GM10266 (cell line): ENCODE measurements around the gene SLC1A7.

Experiments
- DNase-seq: peaks from one replicate; pipeline ENCODE4 v3.0.0; 2012; ENCODE audit errors: extremely low spot score
- TF ChIP-seq, protein P1 (sequence below): IDR thresholded peaks from 2 replicates; pipeline ENCODE4 v1.5.1; 2012; ENCODE audit warnings: mild to moderate bottlenecking, low read depth; ENCODE audit not compliant: control insufficient read depth, insufficient read depth; ENCODE audit errors: missing control alignments

The SLC1A7 gene

DNA sequence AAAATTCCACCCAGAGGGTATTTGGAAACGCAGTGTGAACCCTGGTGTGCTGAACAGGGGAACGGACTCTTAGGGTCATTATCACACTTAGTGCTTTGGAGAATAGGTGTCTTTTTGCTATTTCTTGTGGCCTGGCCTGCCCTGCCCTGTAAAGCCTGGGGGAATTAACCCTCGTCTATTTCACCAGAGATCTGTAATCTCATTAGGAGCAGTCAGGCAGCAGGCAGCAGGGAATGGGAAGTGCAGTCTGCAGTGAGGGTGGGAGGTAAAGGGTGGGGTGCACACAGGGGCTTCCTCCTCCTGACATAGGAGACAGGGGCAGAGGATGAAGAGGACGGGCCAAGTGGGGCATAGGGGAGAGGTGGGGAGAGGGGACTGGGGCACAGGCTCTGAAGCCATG lies 1.1 kb upstream of the SLC1A7 start:
- DNase-seq, result no peak
- TF ChIP-seq, protein P1, sequence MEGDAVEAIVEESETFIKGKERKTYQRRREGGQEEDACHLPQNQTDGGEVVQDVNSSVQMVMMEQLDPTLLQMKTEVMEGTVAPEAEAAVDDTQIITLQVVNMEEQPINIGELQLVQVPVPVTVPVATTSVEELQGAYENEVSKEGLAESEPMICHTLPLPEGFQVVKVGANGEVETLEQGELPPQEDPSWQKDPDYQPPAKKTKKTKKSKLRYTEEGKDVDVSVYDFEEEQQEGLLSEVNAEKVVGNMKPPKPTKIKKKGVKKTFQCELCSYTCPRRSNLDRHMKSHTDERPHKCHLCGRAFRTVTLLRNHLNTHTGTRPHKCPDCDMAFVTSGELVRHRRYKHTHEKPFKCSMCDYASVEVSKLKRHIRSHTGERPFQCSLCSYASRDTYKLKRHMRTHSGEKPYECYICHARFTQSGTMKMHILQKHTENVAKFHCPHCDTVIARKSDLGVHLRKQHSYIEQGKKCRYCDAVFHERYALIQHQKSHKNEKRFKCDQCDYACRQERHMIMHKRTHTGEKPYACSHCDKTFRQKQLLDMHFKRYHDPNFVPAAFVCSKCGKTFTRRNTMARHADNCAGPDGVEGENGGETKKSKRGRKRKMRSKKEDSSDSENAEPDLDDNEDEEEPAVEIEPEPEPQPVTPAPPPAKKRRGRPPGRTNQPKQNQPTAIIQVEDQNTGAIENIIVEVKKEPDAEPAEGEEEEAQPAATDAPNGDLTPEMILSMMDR, result no peak

DNA sequence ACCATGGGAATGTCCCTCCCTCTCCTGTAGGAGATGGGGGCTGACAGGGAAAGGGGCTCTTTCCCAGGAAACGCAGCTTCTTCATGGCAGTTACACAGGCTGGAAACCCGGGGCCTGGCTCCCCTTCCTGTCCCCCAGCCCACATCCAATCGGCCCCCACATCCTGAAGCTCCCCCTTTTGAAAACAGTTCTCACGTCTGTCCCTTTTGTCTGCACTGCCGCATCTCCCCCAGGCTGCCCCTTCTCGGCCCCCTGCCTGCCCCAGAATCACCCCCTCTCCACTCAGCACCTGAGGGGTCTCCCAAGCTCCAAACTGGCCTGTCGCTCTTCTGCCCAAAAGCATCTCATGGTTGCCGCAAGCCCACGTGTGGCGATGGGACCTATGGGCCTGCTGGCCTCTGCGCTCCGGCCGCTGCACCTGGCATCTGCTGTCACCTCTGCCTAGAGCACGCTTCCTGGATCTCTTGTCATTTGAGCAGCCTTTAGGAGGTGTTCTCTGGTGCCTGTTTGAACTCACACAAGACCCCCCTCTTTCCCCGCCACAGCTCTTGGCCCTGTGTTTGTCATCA lies 867 bp downstream of the SLC1A7 start:
- DNase-seq, result no peak
- TF ChIP-seq, protein P1, result no peak

DNA sequence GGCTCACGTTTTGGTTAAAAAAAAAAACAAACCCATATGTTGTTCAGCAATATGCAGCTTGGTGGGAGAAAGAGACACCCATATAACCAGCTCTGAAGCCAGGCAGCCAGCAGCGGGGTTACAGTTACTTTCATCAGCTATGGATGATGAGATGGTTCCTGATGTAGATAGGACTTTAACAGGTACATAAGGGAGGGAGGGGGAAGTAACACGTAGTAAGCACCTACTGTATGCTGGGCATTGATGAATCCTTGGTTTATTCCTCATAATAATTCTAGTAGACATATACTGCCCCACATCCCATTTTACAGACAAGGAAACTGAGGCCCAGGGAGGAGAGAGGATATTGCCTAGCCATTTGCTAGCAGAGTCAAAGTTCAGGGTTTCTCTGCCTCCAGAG lies 2.0 kb downstream of the SLC1A7 start:
- DNase-seq, result no peak
- TF ChIP-seq, protein P1, result no peak

DNA sequence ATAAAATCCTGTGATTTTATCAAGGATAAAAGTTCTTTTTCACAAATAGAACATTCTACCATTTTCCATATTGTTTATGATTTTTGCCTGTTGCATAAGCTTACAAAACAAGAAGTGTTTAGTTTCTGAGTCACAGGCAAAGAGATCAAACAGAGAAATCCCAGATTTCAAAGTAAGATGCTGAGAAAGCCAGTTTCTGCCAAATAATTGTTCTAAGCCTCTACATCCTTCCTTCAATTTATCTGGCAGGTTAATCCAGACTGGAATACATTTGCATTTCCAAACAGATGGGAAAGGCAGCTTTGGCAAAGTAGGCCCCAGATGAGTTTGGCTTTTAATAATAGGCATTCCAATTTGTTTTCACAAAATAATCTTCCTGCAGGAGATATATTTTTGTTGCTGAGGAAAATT lies 2.5 kb downstream of the SLC1A7 start:
- DNase-seq, result no peak
- TF ChIP-seq, protein P1, result no peak

DNA sequence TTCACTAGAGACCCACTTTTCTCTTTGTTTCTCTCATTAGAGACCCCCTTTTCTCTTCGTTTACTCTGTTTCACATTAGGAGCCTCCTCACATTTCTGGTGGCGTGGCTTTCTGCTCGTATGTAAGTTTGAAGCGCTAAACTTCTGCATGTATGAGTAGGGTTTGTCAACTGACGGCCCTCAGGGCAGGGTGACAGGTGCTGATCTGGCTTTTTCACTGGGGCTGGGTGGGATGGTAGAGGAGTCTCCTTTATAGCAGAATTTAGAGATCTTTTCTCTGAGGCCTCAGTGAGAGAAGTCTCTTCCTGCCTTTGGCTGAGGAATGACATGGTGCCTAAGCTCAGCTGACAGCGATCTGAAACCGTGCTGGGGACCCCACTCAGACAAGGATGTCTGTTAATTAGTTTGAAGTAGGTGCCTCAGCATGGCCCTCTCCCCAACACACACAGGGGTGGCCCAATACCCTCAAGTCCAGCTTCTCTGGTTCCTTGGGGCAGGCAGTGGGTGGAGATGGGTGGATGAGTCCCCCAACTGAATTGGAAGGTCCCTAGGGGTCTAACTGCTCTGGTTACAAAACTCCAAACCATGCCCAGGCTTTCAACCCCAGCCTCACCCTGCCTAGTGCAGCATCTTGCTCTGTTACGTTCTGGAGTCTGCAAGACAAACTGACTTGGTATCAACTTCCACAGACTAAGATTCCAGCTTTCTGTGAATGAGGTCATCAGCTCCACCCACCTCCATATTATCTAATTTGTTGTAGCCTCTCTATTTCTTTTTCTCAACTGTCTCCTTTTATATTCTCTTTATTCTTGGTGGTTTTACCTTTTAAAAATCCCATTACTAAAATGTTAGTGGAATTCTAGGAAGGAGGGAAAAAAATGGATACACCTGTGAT lies 3.2 kb downstream of the SLC1A7 start:
- no peak for DNase-seq
- TF ChIP-seq, protein P1, result no peak

DNA sequence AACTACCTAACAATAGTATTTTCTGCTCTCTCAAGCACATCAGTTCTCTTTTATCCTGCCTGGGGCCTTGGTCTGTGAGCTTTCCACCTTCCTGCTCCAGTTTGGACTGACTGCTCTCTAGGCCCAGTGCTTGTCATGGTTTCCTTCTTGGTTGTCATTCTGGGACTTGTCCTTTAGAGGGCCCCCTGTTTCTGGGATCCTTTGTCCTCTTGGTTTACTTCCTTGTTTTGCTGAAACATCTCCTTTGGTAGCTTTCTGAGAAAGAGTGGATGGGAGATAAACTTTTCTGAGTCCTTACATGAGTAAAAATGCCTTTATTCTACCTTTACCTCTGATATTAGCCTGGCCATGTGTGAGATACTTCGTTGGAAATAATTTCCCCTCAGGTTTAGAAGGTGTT lies 4.7 kb downstream of the SLC1A7 start:
- no peak for DNase-seq
- TF ChIP-seq, protein P1, result no peak

DNA sequence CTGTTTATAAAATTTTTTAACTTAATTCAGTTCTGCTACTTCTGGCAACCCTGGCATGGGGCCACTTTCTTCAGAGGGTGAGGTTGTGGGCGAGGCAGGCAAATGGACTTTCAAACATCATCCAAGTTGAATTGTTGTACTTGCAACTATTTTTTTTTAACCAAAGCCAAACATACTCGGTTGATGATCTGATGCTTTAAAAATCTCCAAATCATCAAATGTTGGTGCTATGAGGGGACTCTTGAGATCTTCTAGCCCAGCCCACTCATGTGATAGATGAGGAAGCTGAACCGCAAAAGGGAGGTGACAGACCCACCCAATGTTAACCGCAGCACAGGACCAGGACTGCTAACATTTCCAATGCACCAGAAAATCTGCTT lies 6.7 kb downstream of the SLC1A7 start:
- no peak for DNase-seq
- TF ChIP-seq, protein P1, result no peak
